Fibroblast of lung (primary cell): ENCODE data around the gene PRDM11. TPM values are rescaled to one million over a fixed set of nuclear protein-coding genes. Genes with fewer than 3 reads are reported as not detected.

ENCODE experiments used
- DNase-seq, 2 donors: peaks; one replicate each; pipeline versions ENCODE4 v3.0.0 to v3.0.0-alpha.2; 2010; ENCODE audit warnings: low read depth in 2 of 2
- H2AFZ ChIP-seq: 2 replicates; pipeline ENCODE4 v1.5.1; 2012; ENCODE audit warnings: low read length, control low read depth, inconsistent platforms
- H3K27ac ChIP-seq: 2 replicates; pipeline ENCODE4 v1.5.1; 2011; ENCODE audit warnings: low read length, control low read depth; ENCODE audit not compliant: insufficient read depth
- H3K27me3 ChIP-seq: 2 replicates; pipeline ENCODE4 v1.5.1; 2011; ENCODE audit warnings: mild to moderate bottlenecking, low read length; ENCODE audit not compliant: control insufficient read depth, insufficient read depth
- H3K36me3 ChIP-seq: 2 replicates; pipeline ENCODE4 v1.5.1; 2011; ENCODE audit warnings: low read length; ENCODE audit not compliant: control insufficient read depth, insufficient read depth
- H3K4me1 ChIP-seq: 2 replicates; pipeline ENCODE4 v1.5.1; 2011; ENCODE audit warnings: low read length; ENCODE audit not compliant: control insufficient read depth, insufficient read depth; ENCODE audit errors: extremely low read depth
- H3K4me2 ChIP-seq: 2 replicates; pipeline ENCODE4 v1.5.1; 2011; ENCODE audit warnings: low read length, control low read depth; ENCODE audit not compliant: insufficient read depth; ENCODE audit errors: extremely low read depth
- H3K4me3 ChIP-seq, 4 experiments: fragments of 200-600 bp in 1 of 4; sonication (generic) in 1 of 4; replicated peaks in 1 of 4; 2 replicates each; pipeline ENCODE4 v1.5.1; 2011 to 2016; ENCODE audit warnings: low read length in 4 of 4, low read depth in 3 of 4, mild to moderate bottlenecking in 3 of 4, control low read depth in 2 of 4, inconsistent platforms in 1 of 4, mixed read lengths in 1 of 4; ENCODE audit not compliant: insufficient read depth in 1 of 4; ENCODE audit errors: control extremely low read depth in 1 of 4
- H3K79me2 ChIP-seq: 2 replicates; pipeline ENCODE4 v1.5.1; 2012; ENCODE audit warnings: mild to moderate bottlenecking, low read length, inconsistent platforms; ENCODE audit not compliant: control insufficient read depth, insufficient read depth
- H3K9ac ChIP-seq: 2 replicates; pipeline ENCODE4 v1.5.1; 2011; ENCODE audit warnings: mild to moderate bottlenecking, low read length, control low read depth; ENCODE audit not compliant: insufficient read depth
- H3K9me3 ChIP-seq: 2 replicates; pipeline ENCODE4 v1.5.1; 2012; ENCODE audit warnings: low read depth, low read length; ENCODE audit not compliant: control insufficient read depth, insufficient read depth
- H4K20me1 ChIP-seq: 2 replicates; pipeline ENCODE4 v1.5.1; 2011; ENCODE audit warnings: low read length; ENCODE audit not compliant: control insufficient read depth, insufficient read depth; ENCODE audit errors: extremely low read depth
- EZH2 ChIP-seq: IDR thresholded peaks from 2 replicates; pipeline ENCODE4 v1.5.1; 2012; ENCODE audit warnings: low read length, control low read depth, mild to moderate bottlenecking; ENCODE audit errors: missing control alignments
- polyA plus RNA-seq, 2 donors: library from polyadenylated mRNA; depleted of rRNA in 1 of 2; stranded (reverse) in 1 of 2; unstranded in 1 of 2; fragments of >200 nt; gene quantifications; 2 replicates each; pipeline ENCODE4 v1.2.1, GENCODE V29; 2011 to 2012; ENCODE audit warnings: missing spikeins in 1 of 2
- total RNA-seq: library from RNA; depleted of rRNA; stranded (reverse); fragments of >200 nt; gene quantifications from 2 replicates; pipeline ENCODE4 v1.2.1, GENCODE V29; 2014
- TF ChIP-seq, protein P1 (sequence below), 2 donors: IDR thresholded peaks in 1 of 2; conservative IDR thresholded peaks in 1 of 2; 1 replicate in 1 of 2; 2 replicates in 1 of 2; pipeline ENCODE4 v1.5.1; 2011 to 2012; ENCODE audit warnings: low read length in 2 of 2, control low read depth in 1 of 2, inconsistent platforms in 1 of 2, low read depth in 1 of 2, mild to moderate bottlenecking in 1 of 2

The PRDM11 gene
- total and polyA plus RNA-seq, 2 donors (not counting 1 experiment from before 2014, with no cell fraction given) = 3.1 to 4.0 TPM

DNA sequence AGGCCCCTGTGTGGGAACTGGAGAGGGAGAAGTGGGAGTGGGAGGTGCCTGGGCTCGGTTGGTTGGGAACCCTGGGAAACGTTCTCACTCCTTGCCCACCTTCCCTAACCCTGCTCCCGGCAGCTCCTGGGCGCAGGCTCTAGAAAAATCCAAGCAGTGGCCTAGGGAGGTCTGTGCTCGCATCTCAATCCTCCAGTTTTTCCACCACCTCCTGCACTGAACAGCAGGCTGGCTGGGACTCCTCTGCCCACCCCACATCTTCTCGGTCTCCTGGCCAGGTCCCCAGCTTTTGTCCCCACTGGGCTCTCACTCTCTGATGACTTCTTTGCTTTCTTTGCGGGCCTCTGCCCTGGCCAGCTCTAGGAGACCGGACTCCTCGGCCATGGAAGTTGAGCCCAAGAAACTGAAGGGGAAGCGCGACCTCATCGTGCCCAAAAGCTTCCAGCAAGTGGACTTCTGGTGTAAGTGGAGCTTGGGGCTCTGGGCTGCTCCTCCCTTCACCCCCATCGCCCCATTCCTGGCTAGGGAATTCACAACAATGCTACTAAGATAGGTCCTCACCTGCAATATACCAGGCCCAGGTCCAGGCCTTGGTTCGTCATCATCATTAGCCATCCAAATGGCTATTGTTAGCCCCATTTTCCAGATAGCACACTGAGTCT lies 35.6 kb downstream of the PRDM11 start:
- TF ChIP-seq, protein P1, sequence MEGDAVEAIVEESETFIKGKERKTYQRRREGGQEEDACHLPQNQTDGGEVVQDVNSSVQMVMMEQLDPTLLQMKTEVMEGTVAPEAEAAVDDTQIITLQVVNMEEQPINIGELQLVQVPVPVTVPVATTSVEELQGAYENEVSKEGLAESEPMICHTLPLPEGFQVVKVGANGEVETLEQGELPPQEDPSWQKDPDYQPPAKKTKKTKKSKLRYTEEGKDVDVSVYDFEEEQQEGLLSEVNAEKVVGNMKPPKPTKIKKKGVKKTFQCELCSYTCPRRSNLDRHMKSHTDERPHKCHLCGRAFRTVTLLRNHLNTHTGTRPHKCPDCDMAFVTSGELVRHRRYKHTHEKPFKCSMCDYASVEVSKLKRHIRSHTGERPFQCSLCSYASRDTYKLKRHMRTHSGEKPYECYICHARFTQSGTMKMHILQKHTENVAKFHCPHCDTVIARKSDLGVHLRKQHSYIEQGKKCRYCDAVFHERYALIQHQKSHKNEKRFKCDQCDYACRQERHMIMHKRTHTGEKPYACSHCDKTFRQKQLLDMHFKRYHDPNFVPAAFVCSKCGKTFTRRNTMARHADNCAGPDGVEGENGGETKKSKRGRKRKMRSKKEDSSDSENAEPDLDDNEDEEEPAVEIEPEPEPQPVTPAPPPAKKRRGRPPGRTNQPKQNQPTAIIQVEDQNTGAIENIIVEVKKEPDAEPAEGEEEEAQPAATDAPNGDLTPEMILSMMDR (conservative IDR thresholded peaks at IDR 0.05 in 1 of 2, IDR thresholded peaks at IDR 0.05 in 1 of 2; ENCODE audit: low read depth in 1 of 2, low read length in 2 of 2) = no peak
- TF ChIP-seq EZH2 = no peak
- no peak for DNase-seq
- no peaks in the 10 kb centered on the region for H3K79me2 ChIP-seq
- no peaks in the 10 kb centered on the region for H3K36me3 ChIP-seq
- H4K20me1 ChIP-seq = no peaks in the 10 kb centered on the region
- H3K4me1 ChIP-seq = peaks cover 4% of the 10 kb centered on the region
- H3K9me3 ChIP-seq = no peaks in the 10 kb centered on the region
- peaks cover 2% of the 10 kb centered on the region for H3K27me3 ChIP-seq
- H3K27ac ChIP-seq = no peak overlapping the region
- H3K4me2 ChIP-seq = no peak overlapping the region
- H3K9ac ChIP-seq = no peak overlapping the region
- no peak overlapping the region for H2AFZ ChIP-seq
- H3K4me3 ChIP-seq = peak overlapping the region in 1 of 4 experiments; percentile 53

DNA sequence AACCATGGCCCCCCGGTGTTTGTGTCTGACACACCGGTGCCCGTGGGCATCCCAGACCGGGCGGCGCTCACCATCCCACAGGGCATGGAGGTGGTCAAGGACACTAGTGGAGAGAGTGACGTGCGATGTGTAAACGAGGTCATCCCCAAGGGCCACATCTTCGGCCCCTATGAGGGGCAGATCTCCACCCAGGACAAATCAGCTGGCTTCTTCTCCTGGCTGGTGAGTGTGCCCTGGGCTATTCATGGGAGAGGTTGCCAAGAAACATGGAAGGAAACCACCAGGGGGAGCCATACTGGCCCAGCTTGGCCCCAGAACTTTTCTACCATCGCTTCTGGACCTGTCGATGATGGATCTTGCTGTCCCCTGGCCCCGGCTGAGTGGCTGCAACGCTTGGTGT lies 36.5 kb downstream of the PRDM11 start:
- Histone ChIP-seq H3K79me2 (no peaks in the 10 kb centered on the region), H2AFZ (no peak overlapping the region), H3K36me3 (no peaks in the 10 kb centered on the region), H4K20me1 (no peaks in the 10 kb centered on the region), H3K4me3 (no peak overlapping the region), H3K4me2 (no peak overlapping the region), H3K9me3 (no peaks in the 10 kb centered on the region), H3K9ac (no peak overlapping the region), H3K4me1 (peaks cover 4% of the 10 kb centered on the region), H3K27ac (no peak overlapping the region), H3K27me3 (peaks cover 2% of the 10 kb centered on the region)
- DNase-seq = peak in 1 of 2 donors; percentile 39
- TF ChIP-seq EZH2 = no peak
- TF ChIP-seq, protein P1 (conservative IDR thresholded peaks at IDR 0.05 in 1 of 2, IDR thresholded peaks at IDR 0.05 in 1 of 2; ENCODE audit: low read depth in 1 of 2, low read length in 2 of 2) = peak; percentile 30 to 52

DNA sequence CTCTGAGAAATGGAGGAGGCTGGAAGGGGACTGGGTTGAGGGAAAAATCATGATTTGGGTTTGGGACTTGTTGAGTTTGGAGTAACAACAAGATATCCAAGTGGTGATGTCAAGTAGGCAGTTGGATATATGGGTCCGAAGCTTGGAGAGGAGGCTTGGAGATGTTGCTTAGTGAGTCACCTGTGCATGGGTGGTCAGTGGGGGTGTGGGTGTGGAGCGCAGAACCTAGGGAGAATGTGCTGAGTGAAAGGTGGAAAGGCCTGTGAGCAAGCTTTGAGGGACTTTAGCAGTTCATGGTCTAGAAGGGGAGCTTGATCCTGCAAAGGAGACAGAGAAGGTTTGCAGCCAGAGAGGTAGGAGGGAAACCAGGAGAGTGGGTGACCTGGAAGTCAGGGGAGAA lies 38.2 kb downstream of the PRDM11 start:
- H3K79me2 ChIP-seq = no peaks in the 10 kb centered on the region
- no peak overlapping the region for H3K4me2 ChIP-seq
- no peak overlapping the region for H3K27ac ChIP-seq
- no peaks in the 10 kb centered on the region for H3K36me3 ChIP-seq
- H3K9ac ChIP-seq = no peak overlapping the region
- no peaks in the 10 kb centered on the region for H3K9me3 ChIP-seq
- TF ChIP-seq EZH2 = no peak
- peaks cover 4% of the 10 kb centered on the region for H3K4me1 ChIP-seq
- no peak for DNase-seq
- H3K27me3 ChIP-seq = no peaks in the 10 kb centered on the region
- H3K4me3 ChIP-seq = no peak overlapping the region
- H2AFZ ChIP-seq = no peak overlapping the region
- H4K20me1 ChIP-seq = no peaks in the 10 kb centered on the region
